Caco-2 (cell line): Measurements from ENCODE around the gene ZNF582. TPM values are rescaled to one million over a fixed set of nuclear protein-coding genes. Genes with fewer than 3 reads are reported as not detected.
A peak's percentile ranks its signal among the peaks of the same experiment; 100 is the strongest.

ENCODE experiments used
- BruUV-seq: library from RNA; stranded (reverse); fragments of 400-500 nt; replicated peaks from 2 replicates; lab custom pipeline; 2021; lab: Mats Ljungman, UMichigan
- CTCF ChIA-PET: fragments of 300-600 bp; sonication (Branson Sonifier 250); formaldehyde crosslinking; loops from one replicate; lab custom pipeline; 2022; ENCODE audit warnings: antibody characterized with exemption; lab: Charles Lee
- POLR2A ChIA-PET: fragments of 300-600 bp; sonication (Branson Sonifier 250); formaldehyde crosslinking; loops from one replicate; lab custom pipeline; 2022; ENCODE audit warnings: antibody characterized with exemption; lab: Charles Lee
- DNase-seq, 2 experiments: peaks; one replicate each; pipeline versions ENCODE4 v3.0.0 to v3.0.0-alpha.2; 2020 to 2022
- H3K27me3 ChIP-seq: replicated peaks from 2 replicates; pipeline ENCODE4 v1.6.0; 2011; ENCODE audit warnings: low read length; ENCODE audit not compliant: control insufficient read depth, insufficient read depth
- H3K36me3 ChIP-seq: 2 replicates; pipeline ENCODE4 v1.5.1; 2011; ENCODE audit warnings: low read length; ENCODE audit not compliant: control insufficient read depth, insufficient read depth
- H3K4me1 ChIP-seq: fragments of 250-450 bp; sonication (Bioruptor Pico); 2 replicates; pipeline ENCODE4 v1.5.1; 2020; ENCODE audit warnings: mild to moderate bottlenecking
- H3K4me3 ChIP-seq: 2 replicates; pipeline ENCODE4 v1.5.1; 2011; ENCODE audit warnings: low read depth, mild to moderate bottlenecking, control low read depth, low read length
- H3K9me3 ChIP-seq: fragments of 250-450 bp; sonication (Bioruptor Pico); 2 replicates; pipeline ENCODE4 v1.5.1; 2020; ENCODE audit warnings: mild to moderate bottlenecking, moderate library complexity
- H3K27ac Mint-ChIP-seq: one replicate; pipeline ENCODE4 v1.8.0; 2022; ENCODE audit warnings: mixed read lengths; ENCODE audit not compliant: unreplicated experiment
- H3K27me3 Mint-ChIP-seq: one replicate; pipeline ENCODE4 v1.8.0; 2022; ENCODE audit warnings: mixed read lengths; ENCODE audit not compliant: insufficient read depth, unreplicated experiment
- H3K36me3 Mint-ChIP-seq: one replicate; pipeline ENCODE4 v1.8.0; 2022; ENCODE audit warnings: mild to moderate bottlenecking, mixed read lengths; ENCODE audit not compliant: insufficient read depth, unreplicated experiment
- H3K4me1 Mint-ChIP-seq: one replicate; pipeline ENCODE4 v1.8.0; 2022; ENCODE audit warnings: low read depth, mixed read lengths; ENCODE audit not compliant: unreplicated experiment
- H3K4me3 Mint-ChIP-seq: one replicate; pipeline ENCODE4 v1.8.0; 2022; ENCODE audit warnings: mild to moderate bottlenecking, moderate library complexity, mixed read lengths; ENCODE audit not compliant: unreplicated experiment
- H3K9me3 Mint-ChIP-seq: one replicate; pipeline ENCODE4 v1.8.0; 2022; ENCODE audit warnings: mixed read lengths; ENCODE audit not compliant: unreplicated experiment
- intact Hi-C: fragments of 100-400 bp; cut with micrococcal nuclease; formaldehyde crosslinking; loops from one replicate; pipeline ENCODE4 v1.10.0; 2022; ENCODE audit not compliant: unreplicated experiment
- total RNA-seq: library from RNA; stranded (reverse); gene quantifications from 2 replicates; pipeline ENCODE4 v1.2.3, GENCODE V29; 2022
- TF ChIP-seq, protein P1 (sequence below), 2 experiments: fragments of 200-600 bp in 1 of 2; IDR thresholded peaks; 1 replicate in 1 of 2; 2 replicates in 1 of 2; pipeline versions ENCODE4 v1.5.1 to v1.8.0; 2011 to 2022; ENCODE audit warnings: antibody characterized with exemption in 1 of 2, control low read depth in 1 of 2, inconsistent platforms in 1 of 2, low read depth in 1 of 2, low read length in 1 of 2, mild to moderate bottlenecking in 1 of 2, moderate library complexity in 1 of 2; ENCODE audit not compliant: insufficient read depth in 1 of 2, severe bottlenecking in 1 of 2, unreplicated experiment in 1 of 2

The ZNF582 gene
- total RNA-seq, 1 experiment from 2014 or later, result not detected

DNA sequence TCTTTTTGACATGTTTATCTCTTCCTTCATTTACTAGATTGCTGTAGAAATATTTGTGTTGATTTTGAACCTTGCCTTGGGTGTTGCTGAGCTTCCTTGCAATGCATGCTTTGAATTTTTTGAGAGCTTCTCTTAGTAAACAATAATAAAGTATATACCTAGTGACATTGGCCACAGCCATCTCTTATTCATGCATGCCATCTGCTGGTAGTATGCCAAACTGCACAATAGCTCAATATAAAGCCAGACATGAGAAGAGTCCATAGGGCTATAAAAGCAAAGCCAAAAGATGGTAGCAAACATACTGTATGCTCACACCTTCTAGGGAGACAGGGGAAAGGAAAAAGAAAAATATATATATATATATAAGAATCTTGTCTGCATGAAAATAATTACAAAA lies 59.8 kb downstream of the ZNF582 start:
- no peaks in the 10 kb centered on the region for H3K36me3 ChIP-seq
- POLR2A ChIA-PET, result interaction anchor here (0.6 to 1.0 kb wide), 3 partner anchors 19 to 193 kb away, joined by 4 to 13 read pairs (median 5); partner anchors contain the start of gene ZNF444
- H3K9me3 Mint-ChIP-seq, result peaks cover 11% of the 10 kb centered on the region
- H3K4me3 ChIP-seq, result no peak overlapping the region
- H3K4me1 Mint-ChIP-seq, result no peaks in the 10 kb centered on the region
- H3K4me1 ChIP-seq, result no peaks in the 10 kb centered on the region
- no peak overlapping the region for H3K27ac Mint-ChIP-seq
- TF ChIP-seq, protein P1, sequence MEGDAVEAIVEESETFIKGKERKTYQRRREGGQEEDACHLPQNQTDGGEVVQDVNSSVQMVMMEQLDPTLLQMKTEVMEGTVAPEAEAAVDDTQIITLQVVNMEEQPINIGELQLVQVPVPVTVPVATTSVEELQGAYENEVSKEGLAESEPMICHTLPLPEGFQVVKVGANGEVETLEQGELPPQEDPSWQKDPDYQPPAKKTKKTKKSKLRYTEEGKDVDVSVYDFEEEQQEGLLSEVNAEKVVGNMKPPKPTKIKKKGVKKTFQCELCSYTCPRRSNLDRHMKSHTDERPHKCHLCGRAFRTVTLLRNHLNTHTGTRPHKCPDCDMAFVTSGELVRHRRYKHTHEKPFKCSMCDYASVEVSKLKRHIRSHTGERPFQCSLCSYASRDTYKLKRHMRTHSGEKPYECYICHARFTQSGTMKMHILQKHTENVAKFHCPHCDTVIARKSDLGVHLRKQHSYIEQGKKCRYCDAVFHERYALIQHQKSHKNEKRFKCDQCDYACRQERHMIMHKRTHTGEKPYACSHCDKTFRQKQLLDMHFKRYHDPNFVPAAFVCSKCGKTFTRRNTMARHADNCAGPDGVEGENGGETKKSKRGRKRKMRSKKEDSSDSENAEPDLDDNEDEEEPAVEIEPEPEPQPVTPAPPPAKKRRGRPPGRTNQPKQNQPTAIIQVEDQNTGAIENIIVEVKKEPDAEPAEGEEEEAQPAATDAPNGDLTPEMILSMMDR (IDR thresholded peaks at IDR 0.05; ENCODE audit: insufficient read depth in 1 of 2, low read depth in 1 of 2, low read length in 1 of 2, severe bottlenecking in 1 of 2, unreplicated experiment in 1 of 2), result peak; percentile 83 to 89
- no peaks in the 10 kb centered on the region for H3K36me3 Mint-ChIP-seq
- intact Hi-C loops, result loop anchor here (1.0 kb wide), 3 partner anchors 80 to 267 kb away; no protein-coding TSS in a partner anchor
- no peaks in the 10 kb centered on the region for H3K27me3 ChIP-seq
- no peaks in the 10 kb centered on the region for H3K27me3 Mint-ChIP-seq
- peak; percentile 58 to 70 for DNase-seq
- H3K4me3 Mint-ChIP-seq, result no peak overlapping the region
- BruUV-seq, result no TSS peak
- CTCF ChIA-PET, result interaction anchor here (0.5 to 1.7 kb wide), 29 partner anchors 15 to 1850 kb away, joined by 3 to 227 read pairs (median 4); partner anchors contain the start of genes ZNF787 and ZSCAN5A
- no peaks in the 10 kb centered on the region for H3K9me3 ChIP-seq

Other genes with a start within 250 kb of the ZNF582 start
- gene GALP, start 217.5 kb downstream of the ZNF582 start, total RNA-seq, result not detected in 2 replicates
- gene ZSCAN5B, start 195.8 kb downstream of the ZNF582 start, total RNA-seq, result not detected in 2 replicates
- not detected in 2 replicates for gene ZSCAN5C, start 191.3 kb downstream of the ZNF582 start, total RNA-seq
- not detected in 2 replicates for gene EDDM13, start 120.8 kb downstream of the ZNF582 start, total RNA-seq
- 10.9 and 11.3 TPM in 2 replicates for gene ZSCAN5A, start 78.7 kb downstream of the ZNF582 start, total RNA-seq
- not detected in 2 replicates for gene ZNF583, start 10.8 kb upstream of the ZNF582 start, total RNA-seq
- gene ZNF667, start 83.8 kb upstream of the ZNF582 start, total RNA-seq, result not detected in 2 replicates
- gene ZNF471, start 114.3 kb upstream of the ZNF582 start, total RNA-seq, result not detected in 2 replicates
- gene ZFP28, start 145.4 kb upstream of the ZNF582 start, total RNA-seq, result not detected in 2 replicates
- gene ZNF470, start 173.9 kb upstream of the ZNF582 start, total RNA-seq, result 0.43 and 1.1 TPM in 2 replicates
- 1.1 and 1.5 TPM in 2 replicates for gene ZNF71, start 201.8 kb upstream of the ZNF582 start, total RNA-seq
- not detected in 2 replicates for gene SMIM17, start 249.6 kb upstream of the ZNF582 start, total RNA-seq